HG03520 (cell line): Measurements from ENCODE around the gene TP53INP2.
"Not testable (repeated sequence)": the region's sequence is repeated elsewhere in the genome, so short reads cannot be mapped to it uniquely, and the experiment has no call there.

Source experiments
- ATAC-seq: cut with Tn5 transposase; IDR thresholded peaks from one replicate; pipeline ENCODE4 v1.9.1; 2021; ENCODE audit warnings: mild to moderate bottlenecking, moderate library complexity; ENCODE audit not compliant: unreplicated experiment

The TP53INP2 gene, protein sequence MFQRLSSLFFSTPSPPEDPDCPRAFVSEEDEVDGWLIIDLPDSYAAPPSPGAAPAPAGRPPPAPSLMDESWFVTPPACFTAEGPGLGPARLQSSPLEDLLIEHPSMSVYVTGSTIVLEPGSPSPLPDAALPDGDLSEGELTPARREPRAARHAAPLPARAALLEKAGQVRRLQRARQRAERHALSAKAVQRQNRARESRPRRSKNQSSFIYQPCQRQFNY

DNA sequence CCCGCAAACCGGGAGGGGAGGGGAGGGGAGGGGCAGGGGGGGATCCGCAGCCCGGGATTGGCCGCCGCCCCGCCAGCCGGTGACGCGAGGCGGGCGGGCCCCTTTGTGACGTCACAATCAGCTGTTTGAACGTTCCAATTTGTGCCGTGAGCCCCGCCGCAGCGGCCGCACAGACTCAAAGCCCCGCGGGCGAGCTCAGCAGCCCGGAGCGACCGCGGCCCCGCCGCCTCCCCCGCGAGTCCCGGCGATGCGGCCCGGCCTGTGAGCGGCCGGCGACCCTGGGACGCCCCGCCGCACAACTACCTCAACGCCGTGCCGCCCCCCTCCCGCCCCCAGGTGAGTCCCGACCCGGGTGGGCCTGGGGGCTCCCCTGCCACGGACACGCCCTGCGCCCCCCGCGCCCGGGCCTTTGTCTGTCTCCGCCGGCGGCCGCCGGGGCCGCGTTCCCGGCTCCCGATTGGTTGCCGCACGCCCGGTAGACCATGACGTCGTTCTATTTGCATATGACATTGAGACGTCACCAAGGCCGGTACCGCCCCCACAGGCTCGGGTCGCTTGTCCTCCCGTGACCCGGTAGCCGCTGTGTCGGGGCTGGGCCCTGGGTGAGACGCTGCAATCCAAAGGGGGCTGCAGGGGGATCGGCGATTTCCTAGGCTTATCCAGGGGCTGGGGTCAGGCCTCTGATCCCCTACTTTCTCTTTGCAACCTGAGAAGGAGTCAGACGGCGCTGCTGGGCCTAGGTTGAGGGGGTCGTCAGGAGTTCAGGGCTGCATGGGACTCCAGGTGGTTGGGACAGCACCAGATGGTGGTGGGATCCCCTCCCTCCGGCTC, at the start of gene TP53INP2:
Gene TP53INP2 (plus strand): TSS at position 168 of the 831 bp plus-strand sequence. CDS start 4,396 bp downstream, outside the sequence.
- peak; percentile 32 for ATAC-seq

DNA sequence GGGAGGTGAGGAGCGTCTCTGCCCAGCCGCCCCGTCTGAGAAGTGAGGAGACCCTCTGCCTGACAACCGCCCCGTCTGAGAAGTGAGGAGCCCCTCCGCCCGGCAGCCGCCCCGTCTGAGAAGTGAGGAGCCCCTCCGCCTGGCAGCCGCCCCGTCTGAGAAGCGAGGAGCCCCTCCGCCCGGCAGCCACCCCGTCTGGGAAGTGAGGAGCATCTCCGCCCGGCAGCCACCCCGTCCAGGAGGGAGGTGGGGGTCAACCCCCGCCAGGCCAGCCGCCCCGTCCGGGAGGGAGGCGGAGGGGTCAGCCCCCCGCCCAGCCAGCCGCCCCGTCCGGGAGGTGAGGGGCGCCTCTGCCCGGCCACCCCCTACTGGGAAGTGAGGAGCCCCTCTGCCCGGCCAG, 45.5 kb upstream of the TP53INP2 start:
- ATAC-seq = not testable (repeated sequence)

DNA sequence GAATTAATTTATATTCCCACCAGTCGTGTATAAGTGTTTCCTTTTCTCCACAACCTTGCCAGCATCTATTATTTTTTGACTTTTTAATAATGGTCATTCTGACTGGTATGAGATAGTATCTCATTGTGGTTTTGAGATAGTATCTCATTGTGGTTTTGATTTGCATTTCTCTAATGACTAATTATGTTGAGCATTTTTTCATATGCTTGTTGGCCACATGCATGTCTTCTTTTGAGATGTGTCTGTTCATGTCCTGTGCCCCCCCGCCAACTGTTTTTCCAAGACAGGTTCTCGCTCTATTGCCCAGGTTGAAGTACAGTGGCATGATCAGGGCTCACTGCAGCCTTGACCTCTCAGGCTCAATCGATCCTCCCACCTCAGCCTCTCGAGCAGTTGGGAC, 42.3 kb upstream of the TP53INP2 start:
- ATAC-seq = not testable (repeated sequence)

DNA sequence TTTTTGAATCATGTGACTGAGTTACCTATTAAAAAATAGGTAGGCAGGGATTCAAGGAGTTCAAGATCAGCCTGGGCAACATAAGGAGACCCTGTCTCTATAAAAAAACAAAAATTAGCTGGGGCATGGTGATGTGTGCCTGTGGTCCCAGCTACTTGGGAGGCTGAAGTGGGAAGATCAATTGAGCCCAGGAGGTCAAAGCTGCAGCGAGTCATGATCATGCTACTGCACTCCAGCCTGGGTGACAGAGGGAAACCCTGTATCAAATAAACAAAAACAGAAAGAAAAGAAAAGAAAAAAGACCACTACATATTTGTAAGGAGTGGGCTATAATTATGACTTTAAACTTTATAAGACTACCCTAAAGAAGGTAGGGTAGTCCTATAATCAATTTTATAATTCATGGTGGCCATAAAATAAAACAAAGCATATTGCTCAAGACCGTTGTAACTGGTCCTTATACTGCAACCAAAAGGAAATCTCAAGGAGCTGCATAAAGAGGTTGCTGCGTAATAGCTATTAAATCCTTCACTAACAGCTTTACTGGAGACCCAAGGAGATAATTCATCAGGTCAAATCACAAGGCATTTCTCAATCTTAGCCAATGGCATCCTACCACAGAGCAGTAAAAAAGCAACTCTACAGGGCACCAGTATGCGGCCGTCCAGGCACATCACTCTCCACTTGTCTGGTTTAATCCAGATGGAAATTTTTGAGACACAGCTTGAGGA, 40.8 kb upstream of the TP53INP2 start:
- no peak for ATAC-seq

DNA sequence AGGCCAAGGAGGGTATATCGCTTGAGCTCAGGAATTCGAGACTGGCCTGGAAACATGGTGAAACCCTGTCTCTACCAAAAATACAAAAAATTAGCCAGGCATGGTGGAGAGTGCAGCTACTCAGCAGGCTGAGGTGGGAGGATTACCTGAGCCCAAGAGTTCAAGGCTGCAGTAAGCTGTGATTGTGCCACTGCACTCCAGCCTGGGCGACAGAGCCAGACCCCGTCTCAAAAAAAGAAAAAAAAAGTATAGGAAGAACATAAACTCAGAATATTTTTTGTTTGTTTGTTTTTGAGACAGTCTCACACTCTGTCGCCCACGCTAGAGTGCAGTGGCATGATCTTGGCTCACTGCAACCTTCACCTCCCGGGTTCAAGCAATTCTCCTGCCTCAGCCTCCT, 39.4 kb upstream of the TP53INP2 start:
- not testable (repeated sequence) for ATAC-seq

DNA sequence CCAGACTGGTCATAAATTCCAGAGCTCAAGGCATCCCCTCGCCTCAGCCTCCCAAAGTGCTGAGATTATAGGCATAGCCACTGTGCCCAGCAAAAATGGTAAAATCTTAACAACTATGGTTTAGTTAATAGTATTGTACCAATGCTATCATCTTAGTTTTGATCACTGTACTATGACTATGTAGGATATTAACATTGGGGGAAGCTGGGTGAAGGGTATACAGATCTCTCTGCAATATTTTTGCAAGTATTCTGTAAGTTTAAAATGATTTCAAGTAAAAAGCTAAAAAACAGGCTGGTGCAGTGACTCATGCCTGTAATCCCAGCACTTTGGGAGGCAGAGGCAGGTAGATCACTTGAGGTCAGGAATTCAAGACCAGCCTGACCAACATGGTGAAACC, 35.0 kb upstream of the TP53INP2 start:
- no peak for ATAC-seq

DNA sequence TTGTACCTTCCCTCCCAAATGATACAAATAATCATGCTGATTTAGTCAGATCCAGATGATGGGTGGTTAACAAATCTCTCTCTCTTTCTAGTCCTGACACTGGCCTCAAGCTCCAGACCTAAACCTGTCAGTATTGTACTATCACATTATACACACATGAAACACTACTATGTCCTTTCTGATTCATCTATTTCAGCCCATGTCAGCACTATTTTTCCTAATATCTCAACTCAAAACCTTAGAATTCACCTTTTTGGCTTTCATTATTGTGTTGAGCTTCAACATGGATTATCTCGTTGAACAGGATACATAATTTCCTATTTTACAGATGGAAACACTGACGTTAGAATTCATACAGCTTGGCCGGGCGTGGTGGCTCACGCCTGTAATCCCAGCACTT, 30.7 kb upstream of the TP53INP2 start:
- ATAC-seq = no peak

DNA sequence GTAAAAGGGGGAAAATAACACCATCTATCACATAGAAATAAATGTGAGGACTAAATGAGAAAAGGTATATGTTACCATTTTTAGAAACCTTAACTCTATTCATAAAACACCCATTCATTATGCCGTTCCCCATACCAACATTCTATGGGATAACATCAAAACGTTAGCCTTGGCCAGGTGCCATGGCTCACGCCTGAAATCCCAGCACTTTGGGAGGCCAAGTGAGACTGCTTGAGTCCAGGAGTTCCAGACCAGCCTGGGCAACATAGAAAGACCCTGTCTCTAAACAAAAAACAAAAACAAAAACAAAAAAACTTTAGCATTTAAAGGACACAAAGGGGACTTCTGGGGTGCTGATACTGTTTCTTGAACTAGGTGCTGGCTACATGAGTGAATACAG, 28.6 kb upstream of the TP53INP2 start:
- no peak for ATAC-seq

DNA sequence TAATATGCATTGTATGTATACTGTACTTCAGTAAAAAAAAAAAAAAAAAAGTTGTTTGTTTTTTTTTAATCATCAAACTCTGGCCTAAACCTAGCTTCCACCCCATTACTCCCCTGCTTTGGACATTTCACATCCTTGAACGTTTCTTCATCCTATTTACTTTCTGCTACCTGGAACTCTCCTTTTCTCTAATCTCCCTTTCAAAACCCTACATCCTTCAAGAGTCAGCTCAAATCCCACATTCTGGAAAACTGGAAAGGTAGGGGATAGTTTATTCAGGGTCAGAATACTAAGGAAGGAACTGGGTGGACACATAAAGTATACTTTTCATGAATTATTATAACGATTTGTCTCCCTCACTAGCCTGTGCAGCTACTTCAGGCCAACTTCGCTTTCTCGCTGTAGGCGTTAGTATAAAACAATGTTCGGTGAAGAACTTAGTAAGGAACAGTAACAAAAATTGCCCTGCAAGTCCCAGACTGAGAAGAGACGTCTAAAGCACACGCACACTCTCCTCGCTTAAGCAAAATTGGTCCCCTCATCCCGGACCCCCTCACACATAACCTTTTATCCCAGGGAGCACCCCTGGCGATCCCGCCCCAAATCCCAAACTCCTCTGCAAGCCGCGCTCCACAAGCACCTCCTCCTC, 28.0 kb upstream of the TP53INP2 start:
- no peak for ATAC-seq

DNA sequence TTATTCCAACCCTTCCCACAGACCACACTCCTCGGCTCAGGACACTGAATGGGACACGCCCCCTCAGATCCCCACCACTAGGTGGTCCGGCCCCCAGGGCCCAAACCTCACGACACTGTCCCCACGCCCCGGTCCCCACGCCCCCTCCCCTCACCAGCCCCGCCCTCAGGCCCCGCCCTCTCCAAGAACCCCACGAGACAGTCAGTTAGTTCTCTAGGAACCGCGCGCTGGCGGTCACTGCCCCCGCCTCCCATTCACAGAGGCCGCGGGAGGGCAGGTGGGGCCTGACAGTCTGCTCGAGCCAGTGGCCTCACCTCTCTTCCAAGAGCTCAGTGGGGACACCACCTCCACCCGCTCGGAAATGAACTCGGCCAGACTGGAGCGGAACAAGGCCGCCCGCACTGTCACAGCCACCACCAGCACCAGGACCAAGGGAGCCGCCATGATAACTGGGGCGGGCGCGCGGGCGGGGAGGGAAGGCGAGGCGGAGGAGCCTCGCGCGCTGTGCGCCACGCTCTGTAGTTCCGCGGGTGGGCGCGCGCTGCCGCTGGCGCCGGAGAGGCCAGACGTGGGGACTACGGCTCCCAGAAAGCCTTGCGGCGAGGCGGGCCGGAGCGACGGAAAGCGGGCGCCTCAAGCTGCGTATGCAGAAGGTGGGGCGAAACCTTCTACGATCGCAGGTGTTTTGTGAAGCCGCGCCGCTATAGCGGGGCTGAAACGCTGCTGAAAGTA, 27.3 kb upstream of the TP53INP2 start, which contains the start of gene PIGU:
Gene PIGU (minus strand): TSS at position 451 of the 732 bp plus-strand sequence. CDS start 7 bp downstream, at position 444.
- ATAC-seq = peak; percentile 89

DNA sequence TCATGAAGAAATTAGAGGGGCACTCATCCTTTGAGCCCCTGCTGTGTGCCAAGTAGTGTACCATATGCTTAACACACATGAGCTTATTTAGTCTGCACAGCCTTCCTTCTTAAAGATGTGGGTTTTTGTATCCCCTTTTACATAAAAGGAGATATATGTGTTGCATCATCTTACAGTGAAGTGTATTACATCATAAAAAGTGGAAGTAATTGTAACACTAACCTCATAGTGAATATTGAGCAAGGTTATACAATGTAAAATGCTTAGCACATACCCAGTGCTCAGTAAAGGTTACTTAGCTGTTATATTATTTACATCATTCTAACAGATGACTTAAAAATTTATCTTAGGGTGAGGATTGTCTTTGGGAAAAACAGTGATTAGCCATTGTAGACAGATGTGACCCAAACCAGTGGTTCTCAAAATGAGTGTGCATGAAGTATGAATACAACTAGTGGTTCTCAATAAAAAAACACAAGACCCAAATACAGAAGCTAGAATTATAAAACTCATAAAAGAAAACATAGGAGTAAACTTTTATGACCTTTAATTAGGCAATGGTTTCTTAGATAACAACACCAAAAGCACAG, 23.5 kb upstream of the TP53INP2 start:
- ATAC-seq = no peak

DNA sequence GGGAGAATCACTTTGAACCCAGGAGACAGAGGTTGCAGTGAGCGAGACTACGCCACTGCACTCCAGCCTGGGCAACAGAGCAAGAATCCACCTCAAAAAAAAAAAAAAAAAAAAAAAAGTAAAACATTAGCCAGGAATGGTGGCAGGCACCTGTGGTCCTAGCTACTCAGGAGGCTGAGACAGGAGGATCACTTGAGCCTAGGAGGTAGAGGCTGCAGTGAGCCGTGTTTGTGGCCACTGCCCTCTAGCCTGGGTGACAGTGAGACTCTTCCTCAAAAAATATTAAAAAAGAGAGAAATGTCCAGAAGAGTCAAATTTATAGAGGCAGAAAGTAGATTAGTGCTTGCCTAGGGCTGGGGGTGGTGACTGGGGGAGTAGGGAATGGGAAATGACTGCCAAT, 20.5 kb upstream of the TP53INP2 start:
- no peak for ATAC-seq

DNA sequence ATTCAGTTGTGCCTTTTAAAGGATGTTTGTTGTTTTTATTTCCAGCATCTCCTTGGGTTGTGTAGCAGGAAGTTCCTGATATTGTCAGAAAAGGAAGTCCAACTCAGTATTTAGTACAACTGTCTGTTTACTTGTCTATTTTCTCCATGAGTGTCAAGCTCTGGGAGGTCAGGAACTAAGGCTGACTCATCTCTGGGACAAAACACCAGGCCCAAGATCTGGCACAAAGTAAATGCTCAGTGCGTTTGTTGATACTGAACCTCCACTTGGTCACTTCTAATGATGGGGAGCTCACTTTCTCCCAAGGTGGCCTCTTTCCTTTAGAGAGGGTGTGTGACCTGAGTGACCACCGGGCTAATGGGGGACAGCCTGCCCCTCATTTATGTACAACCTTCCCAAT, 14.7 kb upstream of the TP53INP2 start:
- ATAC-seq = no peak

DNA sequence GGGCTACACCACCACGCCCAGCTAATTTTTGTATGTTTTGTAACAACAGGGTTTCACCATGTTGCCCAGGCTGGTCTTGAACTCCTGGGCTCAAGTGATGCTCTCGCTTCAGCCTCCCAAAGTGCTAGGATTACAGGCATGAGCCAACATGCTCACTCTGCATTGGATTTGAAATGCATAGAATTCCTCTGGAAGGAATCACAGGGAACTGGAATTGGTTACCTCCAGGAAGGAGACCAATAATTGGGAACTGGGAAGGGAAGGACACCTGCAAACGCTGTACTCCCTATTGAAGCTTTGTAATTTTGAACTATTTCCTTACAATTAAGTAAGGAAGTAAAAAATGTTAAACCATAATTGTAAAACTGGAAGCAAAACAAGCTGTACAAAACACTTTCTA, 12.3 kb upstream of the TP53INP2 start:
- ATAC-seq = no peak

DNA sequence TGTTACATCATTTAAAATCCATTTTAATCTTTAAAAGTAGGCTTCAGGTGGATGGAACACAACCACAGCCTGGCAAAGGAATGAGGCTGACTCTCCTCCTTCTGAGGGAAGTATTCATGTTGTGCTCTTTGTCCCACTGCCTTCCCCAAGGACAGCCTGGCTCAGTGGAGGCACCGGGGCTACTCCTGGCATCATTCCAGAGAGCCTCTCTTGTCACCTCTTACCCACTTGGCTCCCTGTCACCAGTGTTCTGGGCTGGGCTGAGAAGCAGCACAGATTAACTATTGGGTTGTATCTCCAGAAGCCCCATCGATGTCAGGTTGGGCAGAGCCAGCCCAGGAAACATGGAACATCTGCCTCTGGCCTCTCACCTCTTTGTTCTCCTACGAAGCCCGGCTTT, 10.7 kb upstream of the TP53INP2 start:
- no peak for ATAC-seq

DNA sequence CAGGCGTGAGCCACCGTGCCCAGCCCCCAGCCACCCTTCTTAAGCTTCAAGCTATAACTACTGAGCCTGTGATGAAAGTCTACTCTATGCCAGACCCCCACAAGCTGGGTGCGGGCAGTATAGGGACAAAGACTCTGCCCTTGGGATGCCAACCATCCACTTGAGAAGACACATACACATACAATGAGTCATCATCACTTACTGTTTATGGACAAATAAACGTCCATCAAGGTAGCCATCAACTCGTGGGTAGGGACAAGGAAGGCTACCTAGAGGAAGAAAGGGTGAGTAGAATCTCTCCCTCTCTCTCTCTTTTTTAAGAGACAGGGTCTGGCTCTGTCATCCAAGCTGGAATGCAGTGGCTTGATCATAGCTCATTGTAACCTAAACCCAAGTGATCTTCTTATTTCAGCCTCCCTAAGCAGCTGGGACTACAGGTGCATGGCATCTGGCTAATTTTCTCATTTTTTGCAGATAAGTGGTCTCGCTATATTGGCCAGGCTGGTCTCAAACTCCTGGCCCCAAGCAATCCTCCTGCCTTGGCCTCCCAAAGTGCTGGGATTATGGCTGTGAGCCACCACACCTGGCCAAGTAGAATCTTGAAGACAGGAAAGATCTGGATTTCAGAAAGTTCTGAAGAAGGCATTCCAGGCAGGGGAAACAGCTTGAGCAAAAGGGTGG, 2.6 kb upstream of the TP53INP2 start:
- ATAC-seq = no peak

DNA sequence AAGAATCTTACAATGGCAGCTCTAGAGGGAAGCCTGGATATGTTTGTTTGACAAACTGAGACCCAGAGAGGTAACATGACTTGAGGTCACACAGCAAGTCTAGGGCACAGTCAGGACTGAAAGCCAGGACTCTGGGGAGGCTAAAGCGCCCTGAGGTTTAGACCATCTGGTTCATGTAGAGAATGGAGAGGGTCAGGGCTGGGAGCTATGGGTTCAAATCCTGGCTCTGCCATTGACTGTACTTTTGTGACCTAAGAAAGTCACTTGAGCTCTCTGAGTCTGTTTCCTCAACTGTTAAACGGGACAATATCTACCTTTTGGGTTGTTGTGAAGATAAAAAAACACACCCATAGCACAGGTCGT, 1.1 kb upstream of the TP53INP2 start:
- no peak for ATAC-seq

DNA sequence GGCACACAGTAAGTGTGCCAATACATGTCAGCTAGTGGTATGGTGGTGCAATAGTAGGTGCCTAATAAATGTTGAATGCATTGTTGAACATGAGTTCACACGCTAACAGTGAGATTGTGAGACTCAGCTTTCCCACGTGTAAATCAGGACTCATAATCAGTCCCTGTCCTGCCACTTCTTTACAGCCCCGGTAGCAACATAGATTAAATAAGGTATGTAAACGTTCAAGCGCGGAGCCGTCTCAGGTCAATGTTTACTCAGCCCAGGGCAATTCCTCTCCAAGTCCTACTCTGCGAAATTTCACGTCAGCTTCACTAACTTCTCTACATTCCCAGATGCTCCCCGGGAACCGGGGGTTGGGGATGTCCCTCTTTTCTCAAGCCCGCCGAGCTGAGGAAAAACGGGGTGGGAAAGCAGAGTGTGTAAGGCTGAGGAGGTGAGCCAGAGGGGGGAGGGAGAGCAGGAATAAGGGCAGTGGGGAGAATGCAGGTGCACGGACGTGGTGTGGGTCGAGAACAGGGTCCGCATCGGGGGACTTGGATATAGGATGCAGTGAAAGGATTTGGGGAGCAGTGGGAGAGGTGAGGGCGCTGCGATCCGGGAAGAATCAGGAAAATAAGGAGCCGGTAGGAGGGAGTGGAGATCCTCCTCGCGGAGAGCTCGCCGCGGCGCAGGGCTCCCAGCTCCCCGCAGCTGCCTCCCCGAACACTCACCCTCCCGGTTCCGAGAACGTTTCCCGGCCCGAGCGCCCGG, 544 bp upstream of the TP53INP2 start:
- no peak for ATAC-seq

DNA sequence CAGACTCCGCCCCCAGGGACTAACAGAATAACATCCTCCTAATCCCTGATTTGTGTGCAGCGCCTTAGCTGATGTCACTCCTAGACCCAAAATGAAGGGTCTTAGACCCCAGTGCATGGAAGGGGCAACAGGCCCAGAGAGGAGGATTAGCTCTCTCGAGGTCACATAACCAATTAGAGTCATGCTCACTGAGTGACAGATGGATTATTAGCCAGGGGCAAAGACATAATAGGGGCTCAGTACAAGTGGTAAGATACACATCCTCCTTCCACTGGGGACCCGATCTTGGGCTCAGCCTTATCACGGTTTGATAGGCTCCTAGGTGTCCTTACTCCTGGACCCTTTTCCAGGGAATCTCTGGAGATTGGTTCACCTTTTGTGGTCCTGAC, 858 bp downstream of the TP53INP2 start:
- no peak for ATAC-seq
